B cell (primary cell): ENCODE results near the gene KNG1. TPM values are rescaled to one million over a fixed set of nuclear protein-coding genes. Genes with fewer than 3 reads are reported as not detected.

Source experiments
- ATAC-seq: fragments of 200-7000 bp; cut with Tn5 transposase; one replicate; pipeline ENCODE4 v1.10.0; 2021; ENCODE audit warnings: low read depth, mild to moderate bottlenecking, moderate number of reproducible peaks, moderate library complexity
- CTCF ChIA-PET: fragments of 350-600 bp; sonication (Branson Sonifier 250); formaldehyde crosslinking; loops from one replicate; lab custom pipeline; 2021; ENCODE audit warnings: antibody characterized with exemption, inconsistent platforms; lab: Charles Lee
- POLR2A ChIA-PET: fragments of 350-600 bp; sonication (Branson Sonifier 250); formaldehyde crosslinking; loops from one replicate; lab custom pipeline; 2021; ENCODE audit warnings: antibody characterized with exemption; lab: Charles Lee
- DNase-seq: peaks from one replicate; pipeline ENCODE4 v3.0.0; 2013
- H2AFZ ChIP-seq: 2 replicates; pipeline ENCODE4 v1.6.1; 2012; ENCODE audit warnings: mild to moderate bottlenecking, low read depth, low read length; ENCODE audit not compliant: insufficient read depth, poor library complexity, severe bottlenecking
- H3K27ac ChIP-seq, 2 donors: 1 replicate in 1 of 2; 2 replicates in 1 of 2; pipeline ENCODE4 v1.5.1; 2012 to 2013; ENCODE audit warnings: low read length in 2 of 2, mild to moderate bottlenecking in 2 of 2, moderate library complexity in 1 of 2
- H3K27me3 ChIP-seq, 4 experiments: fragments of 200-600 bp in 1 of 4; sonication (generic) in 1 of 4; replicated peaks in 1 of 4; 1 replicate in 2 of 4; 2 replicates in 2 of 4; pipeline versions ENCODE4 v1.6.1 to v1.7.0; 2013 to 2016; ENCODE audit warnings: low read length in 3 of 4, mild to moderate bottlenecking in 2 of 4, mixed read lengths in 1 of 4, moderate library complexity in 1 of 4; ENCODE audit not compliant: insufficient read depth in 4 of 4, control insufficient read depth in 3 of 4; ENCODE audit errors: control extremely low read depth in 1 of 4
- H3K36me3 ChIP-seq, 2 experiments: replicated peaks in 1 of 2; 1 replicate in 1 of 2; 2 replicates in 1 of 2; pipeline versions ENCODE4 v1.6.1 to v1.7.1; 2013; ENCODE audit warnings: low read length in 1 of 2; ENCODE audit not compliant: insufficient read depth in 2 of 2, control insufficient read depth in 1 of 2; ENCODE audit errors: control extremely low read depth in 1 of 2, extremely low read depth in 1 of 2
- H3K4me1 ChIP-seq, 2 donors: fragments of 200-600 bp in 1 of 2; sonication (generic) in 1 of 2; 1 replicate in 1 of 2; 2 replicates in 1 of 2; pipeline versions ENCODE4 v1.5.1 to v1.6.1; 2013 to 2017; ENCODE audit warnings: low read length in 2 of 2; ENCODE audit not compliant: control insufficient read depth in 2 of 2, insufficient read depth in 2 of 2
- H3K4me2 ChIP-seq: replicated peaks from 2 replicates; pipeline ENCODE3; 2012; ENCODE audit warnings: mild to moderate bottlenecking, low read depth, low read length; ENCODE audit not compliant: poor library complexity, severe bottlenecking
- H3K4me3 ChIP-seq, 5 experiments: fragments of 200-600 bp in 1 of 5; sonication (generic) in 1 of 5; 1 replicate in 3 of 5; 2 replicates in 2 of 5; pipeline versions ENCODE4 v1.5.1 to v1.7.0; 2011 to 2016; ENCODE audit warnings: low read length in 4 of 5, mild to moderate bottlenecking in 4 of 5, low read depth in 2 of 5, control low read depth in 1 of 5, moderate library complexity in 1 of 5; ENCODE audit not compliant: insufficient read depth in 1 of 5; ENCODE audit errors: control extremely low read depth in 1 of 5, extremely low read depth in 1 of 5
- H3K79me2 ChIP-seq: fragments of 200-600 bp; sonication (generic); one replicate; pipeline ENCODE4 v1.6.0; 2016; ENCODE audit warnings: low read length; ENCODE audit not compliant: control insufficient read depth, insufficient read depth
- H3K9ac ChIP-seq: fragments of 200-600 bp; sonication (generic); 2 replicates; pipeline ENCODE4 v1.6.1; 2017; ENCODE audit warnings: mild to moderate bottlenecking, low read length, moderate library complexity
- H3K9me3 ChIP-seq, 3 donors: one replicate each; pipeline versions ENCODE4 v1.6.1 to v1.7.1; 2013; ENCODE audit warnings: low read length in 2 of 3; ENCODE audit not compliant: control insufficient read depth in 2 of 3, insufficient read depth in 1 of 3; ENCODE audit errors: control extremely low read depth in 1 of 3
- H4K20me1 ChIP-seq: 2 replicates; pipeline ENCODE4 v1.6.0; 2012; ENCODE audit warnings: mild to moderate bottlenecking, low read length; ENCODE audit not compliant: insufficient read depth, control insufficient read depth, poor library complexity, severe bottlenecking
- H3K27ac Mint-ChIP-seq: one replicate; pipeline ENCODE4 v1.8.0; 2021; ENCODE audit warnings: mixed read lengths
- H3K27me3 Mint-ChIP-seq: one replicate; pipeline ENCODE4 v1.8.0; 2021; ENCODE audit warnings: mixed read lengths
- H3K4me1 Mint-ChIP-seq: one replicate; pipeline ENCODE4 v1.8.0; 2021; ENCODE audit warnings: mixed read lengths
- H3K4me3 Mint-ChIP-seq: one replicate; pipeline ENCODE4 v1.8.0; 2021; ENCODE audit warnings: mixed read lengths
- H3K9me3 Mint-ChIP-seq: one replicate; pipeline ENCODE4 v1.8.0; 2022; ENCODE audit warnings: mixed read lengths; ENCODE audit not compliant: insufficient read depth
- EZH2 ChIP-seq: IDR thresholded peaks from 2 replicates; pipeline ENCODE4 v1.6.1; 2012; ENCODE audit warnings: borderline replicate concordance, low read depth, mild to moderate bottlenecking, moderate library complexity, low read length; ENCODE audit not compliant: insufficient read depth, poor library complexity, severe bottlenecking
- WGBS: methylation state at CpG from one replicate; pipeline ENCODE4 v1.1.5; 2013; ENCODE audit warnings: missing lambda C conversion rate; ENCODE audit not compliant: insufficient coverage; 5-methylcytosine and 5-hydroxymethylcytosine counted together
- intact Hi-C: fragments of 100-400 bp; cut with micrococcal nuclease; formaldehyde crosslinking; loops from one replicate; pipeline ENCODE4 v1.10.0; 2022
- polyA plus RNA-seq: library from polyadenylated mRNA; depleted of rRNA; stranded (reverse); fragments of >200 nt; gene quantifications from 2 replicates; pipeline ENCODE4 v1.2.3, GENCODE V29; 2012
- total RNA-seq, 2 donors: library from RNA; stranded (reverse); fragments of 120-200 nt in 1 of 2; gene quantifications; 1 replicate in 1 of 2; 2 replicates in 1 of 2; pipeline versions ENCODE4 v1.2.3 to v1.2.4, GENCODE V29; 2013 to 2022
- TF ChIP-seq, protein P1 (sequence below): fragments of 200-600 bp; IDR thresholded peaks from one replicate; pipeline ENCODE4 v1.8.0; 2022; ENCODE audit warnings: antibody characterized with exemption, mild to moderate bottlenecking

Gene KNG1
- total and polyA plus RNA-seq, 2 donors (not counting 1 experiment from before 2014, with no cell fraction given) = not detected

DNA sequence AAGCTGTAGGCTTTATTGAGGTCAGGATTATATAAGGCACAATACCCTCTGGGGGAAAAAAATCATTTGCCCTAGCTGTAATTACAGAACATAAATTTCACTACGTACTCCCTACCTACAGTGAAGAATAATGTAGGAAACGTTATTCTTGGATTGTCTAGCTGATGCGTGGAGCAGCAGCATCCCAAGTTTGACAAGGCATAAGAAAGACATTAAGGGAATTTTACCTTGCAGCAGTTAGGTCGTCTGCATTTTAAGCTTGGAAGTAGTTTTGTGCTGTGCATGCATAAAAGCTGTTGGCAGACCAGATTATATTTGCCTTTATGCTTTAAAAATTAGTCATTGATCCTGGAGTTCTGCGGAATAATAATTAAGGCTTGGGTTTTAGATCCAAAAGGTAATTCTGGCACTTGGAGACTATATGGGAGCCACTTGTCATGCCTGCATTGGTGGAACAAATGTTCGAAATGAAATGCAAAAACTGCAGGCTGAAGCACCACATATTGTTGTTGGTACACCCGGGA, 68.4 kb downstream of the KNG1 start:
- peak overlapping the region; percentile 98 for H3K9ac ChIP-seq
- no peaks in the 10 kb centered on the region for H3K27me3 ChIP-seq
- H3K4me3 ChIP-seq = peak overlapping the region; percentile 80 to 100 (median 90)
- no peak overlapping the region for H2AFZ ChIP-seq
- peaks cover 67% of the 10 kb centered on the region for H4K20me1 ChIP-seq
- ChIA-PET CTCF (interaction anchor here (1.3 to 1.4 kb wide), 2 partner anchors 42 to 379 kb away, joined by 3 read pairs; no protein-coding TSS in a partner anchor), POLR2A (interaction anchor here (0.9 to 4.8 kb wide), 3 partner anchors 13 to 42 kb away, joined by 3 to 78 read pairs (median 19); no protein-coding TSS in a partner anchor)
- Mint-ChIP-seq H3K27ac (peak overlapping the region; percentile 80), H3K9me3 (no peaks in the 10 kb centered on the region), H3K27me3 (no peaks in the 10 kb centered on the region), H3K4me1 (peaks cover 67% of the 10 kb centered on the region), H3K4me3 (peak overlapping the region; percentile 97)
- peaks cover 37% of the 10 kb centered on the region for H3K79me2 ChIP-seq
- no peaks in the 10 kb centered on the region for H3K9me3 ChIP-seq
- DNase-seq (no peak), ATAC-seq (no peak)
- TF ChIP-seq, protein P1, sequence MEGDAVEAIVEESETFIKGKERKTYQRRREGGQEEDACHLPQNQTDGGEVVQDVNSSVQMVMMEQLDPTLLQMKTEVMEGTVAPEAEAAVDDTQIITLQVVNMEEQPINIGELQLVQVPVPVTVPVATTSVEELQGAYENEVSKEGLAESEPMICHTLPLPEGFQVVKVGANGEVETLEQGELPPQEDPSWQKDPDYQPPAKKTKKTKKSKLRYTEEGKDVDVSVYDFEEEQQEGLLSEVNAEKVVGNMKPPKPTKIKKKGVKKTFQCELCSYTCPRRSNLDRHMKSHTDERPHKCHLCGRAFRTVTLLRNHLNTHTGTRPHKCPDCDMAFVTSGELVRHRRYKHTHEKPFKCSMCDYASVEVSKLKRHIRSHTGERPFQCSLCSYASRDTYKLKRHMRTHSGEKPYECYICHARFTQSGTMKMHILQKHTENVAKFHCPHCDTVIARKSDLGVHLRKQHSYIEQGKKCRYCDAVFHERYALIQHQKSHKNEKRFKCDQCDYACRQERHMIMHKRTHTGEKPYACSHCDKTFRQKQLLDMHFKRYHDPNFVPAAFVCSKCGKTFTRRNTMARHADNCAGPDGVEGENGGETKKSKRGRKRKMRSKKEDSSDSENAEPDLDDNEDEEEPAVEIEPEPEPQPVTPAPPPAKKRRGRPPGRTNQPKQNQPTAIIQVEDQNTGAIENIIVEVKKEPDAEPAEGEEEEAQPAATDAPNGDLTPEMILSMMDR = no peak
- TF ChIP-seq EZH2 = no peak
- H3K4me1 ChIP-seq = peaks cover 40 to 41% of the 10 kb centered on the region in 2 donors
- peak overlapping the region in 1 of 2 donors; percentile 58 for H3K27ac ChIP-seq
- WGBS = 46% methylated on average over 3 of the region's 7 CpGs
- peak overlapping the region; percentile 82 for H3K4me2 ChIP-seq
- H3K36me3 ChIP-seq = peaks cover 0 to 63% of the 10 kb centered on the region in 2 experiments
- intact Hi-C loops = loop anchor here (5.0 to 10.0 kb wide), 2 partner anchors 147 to 1201 kb away; partner anchors contain the start of genes SENP2 and ST6GAL1

DNA sequence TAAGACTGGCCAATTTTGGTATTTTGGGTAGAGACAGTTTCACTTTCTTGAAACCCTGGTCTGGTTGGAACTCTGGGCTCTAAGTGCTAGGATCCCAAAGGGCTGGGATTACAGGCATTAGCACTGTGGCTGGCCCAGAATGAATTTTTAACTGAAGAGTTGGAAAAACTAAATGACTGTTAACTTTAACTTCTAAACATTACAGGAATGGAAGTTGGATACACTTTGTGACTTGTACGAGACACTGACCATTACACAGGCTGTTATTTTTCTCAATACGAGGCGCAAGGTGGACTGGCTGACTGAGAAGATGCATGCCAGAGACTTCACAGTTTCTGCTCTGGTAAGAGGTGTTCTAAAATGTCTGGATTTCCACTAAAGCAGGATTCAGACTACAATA, 69.8 kb downstream of the KNG1 start:
- Histone ChIP-seq H4K20me1 (peaks cover 70% of the 10 kb centered on the region), H2AFZ (no peak overlapping the region), H3K9me3 (no peaks in the 10 kb centered on the region), H3K79me2 (peaks cover 37% of the 10 kb centered on the region), H3K4me2 (peak overlapping the region; percentile 82), H3K4me3 (no peak overlapping the region), H3K27me3 (no peaks in the 10 kb centered on the region), H3K4me1 (peaks cover 40 to 41% of the 10 kb centered on the region in 2 donors), H3K36me3 (peaks cover 0 to 68% of the 10 kb centered on the region in 2 experiments), H3K27ac (peak overlapping the region; percentile 13 to 58), H3K9ac (no peak overlapping the region)
- TF ChIP-seq, protein P1 = no peak
- TF ChIP-seq EZH2 = no peak
- ChIA-PET POLR2A (interaction anchor here (0.9 kb wide), 1 partner anchor 378 kb away, joined by 3 read pairs; no protein-coding TSS in a partner anchor), CTCF (no interaction called here)
- WGBS = 86% methylated on average over 1 of the region's 3 CpGs
- no peak for ATAC-seq
- DNase-seq = no peak
- H3K9me3 Mint-ChIP-seq = no peaks in the 10 kb centered on the region
- H3K4me1 Mint-ChIP-seq = peaks cover 67% of the 10 kb centered on the region
- H3K27ac Mint-ChIP-seq = peak overlapping the region; percentile 24
- peak overlapping the region; percentile 18 for H3K4me3 Mint-ChIP-seq
- intact Hi-C loops = loop anchor here (5.0 to 10.0 kb wide), 2 partner anchors 145 to 1202 kb away; partner anchors contain the start of genes SENP2 and ST6GAL1
- H3K27me3 Mint-ChIP-seq = no peaks in the 10 kb centered on the region
